Measurements from ENCODE around the gene BSCL2.
"Not testable (repeated sequence)": the region's sequence is repeated elsewhere in the genome, so short reads cannot be mapped to it uniquely, and the experiment has no call there.

The BSCL2 gene

GRCh38 chr11:62707277-62707861 is at the start of gene BSCL2, which contains the start of gene GNG3:
BSCL2 (minus strand) TSS chr11:62707424; CDS start chr11:62707195, 229 bp downstream.
GNG3 (plus strand) TSS chr11:62707676; CDS start chr11:62708296, 620 bp downstream.
- DNase-seq (ENCODE audit: low read depth in 2 of 2, low spot score in 1 of 2) = no peak

DNA sequence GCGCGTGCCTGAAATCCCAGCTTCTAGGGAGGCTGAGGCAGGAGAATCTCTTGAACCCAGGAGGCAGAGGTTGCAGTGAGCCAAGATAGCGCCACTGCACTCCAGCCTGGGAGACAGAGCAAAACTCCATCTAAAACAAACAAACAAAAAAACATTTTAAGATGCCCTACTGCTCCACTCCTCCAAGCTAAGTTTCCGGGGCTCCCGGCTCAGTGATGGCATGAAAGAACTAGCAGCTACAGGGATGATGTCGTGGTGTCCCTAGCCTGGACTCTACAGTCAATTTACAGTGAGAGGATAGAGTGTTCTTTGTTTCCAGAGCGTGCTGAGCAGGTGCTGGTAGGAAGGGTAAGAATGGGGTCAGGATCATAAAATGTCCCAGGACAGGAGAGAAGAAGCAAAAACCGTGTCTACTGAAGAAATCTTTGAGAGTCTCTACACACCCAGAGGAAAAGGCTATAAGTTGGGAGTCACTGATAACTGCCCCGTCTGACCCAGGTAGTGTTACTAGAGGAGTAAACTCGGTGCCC is 47.9 kb upstream of the BSCL2 start:
- no peak for DNase-seq (ENCODE audit: low read depth in 2 of 2, low spot score in 1 of 2)

DNA sequence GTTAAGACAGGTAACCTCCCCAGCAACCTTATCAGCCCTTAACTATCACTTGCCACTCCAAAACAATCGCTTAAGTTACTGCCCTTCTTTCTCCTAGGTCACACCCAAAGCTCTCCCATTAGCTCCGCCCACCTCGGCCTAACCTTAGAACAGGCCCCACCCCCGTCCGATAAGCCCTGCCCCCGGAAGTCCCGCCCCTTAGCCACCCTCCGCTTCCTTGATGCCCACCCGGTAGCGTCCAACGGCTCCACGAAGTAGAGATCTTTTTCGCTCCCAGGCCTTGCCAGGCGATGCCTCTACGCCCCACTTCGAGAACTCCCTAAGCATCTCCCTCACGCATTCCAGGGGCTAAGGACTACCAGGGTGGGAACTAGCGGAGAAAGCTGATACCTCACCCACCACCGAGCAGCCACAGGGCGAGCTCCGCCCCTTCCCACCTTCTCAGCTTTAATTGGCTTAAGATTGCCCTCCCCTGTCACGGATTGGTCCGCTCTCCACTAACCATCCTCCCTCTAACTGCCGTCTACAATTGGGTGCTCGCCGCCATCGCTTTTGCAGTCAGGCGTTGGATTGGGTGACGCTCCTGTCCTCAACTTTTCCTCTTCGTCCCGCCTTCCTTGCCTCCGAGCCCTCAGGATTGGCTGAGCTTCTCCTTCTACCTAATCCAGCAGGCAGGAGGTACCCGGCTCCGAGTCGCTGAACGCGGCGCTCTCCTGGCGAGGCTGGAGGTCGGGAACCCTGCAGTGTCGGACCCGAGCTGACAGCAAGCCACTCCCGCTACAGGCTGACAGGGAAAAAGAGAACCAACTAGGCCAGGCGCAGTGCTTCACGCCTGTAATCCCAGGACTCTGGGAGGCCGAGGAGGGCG is 46.7 kb upstream of the BSCL2 start, which contains the start of gene ZBTB3:
TSS of gene ZBTB3 (minus strand) at position 425 of the 868 bp plus-strand sequence. CDS start 496 bp downstream, outside the sequence.
- DNase-seq (ENCODE audit: low read depth in 2 of 2, low spot score in 1 of 2) = peak; percentile 92 to 94

GRCh38 chr11:62752994-62753735 is 45.9 kb upstream of the BSCL2 start:
- no peak for DNase-seq (ENCODE audit: low read depth in 2 of 2, low spot score in 1 of 2)

GRCh38 chr11:62752177-62752785 is 45.1 kb upstream of the BSCL2 start:
- no peak for DNase-seq (ENCODE audit: low read depth in 2 of 2, low spot score in 1 of 2)

- not testable (repeated sequence) for DNase-seq (ENCODE audit: low read depth in 2 of 2, low spot score in 1 of 2)
Measured at GRCh38 chr11:62749931-62750330, 42.7 kb upstream of the BSCL2 start.

- no peak for DNase-seq (ENCODE audit: low read depth in 2 of 2, low spot score in 1 of 2)
Measured at GRCh38 chr11:62747475-62748160, 40.4 kb upstream of the BSCL2 start.

DNA sequence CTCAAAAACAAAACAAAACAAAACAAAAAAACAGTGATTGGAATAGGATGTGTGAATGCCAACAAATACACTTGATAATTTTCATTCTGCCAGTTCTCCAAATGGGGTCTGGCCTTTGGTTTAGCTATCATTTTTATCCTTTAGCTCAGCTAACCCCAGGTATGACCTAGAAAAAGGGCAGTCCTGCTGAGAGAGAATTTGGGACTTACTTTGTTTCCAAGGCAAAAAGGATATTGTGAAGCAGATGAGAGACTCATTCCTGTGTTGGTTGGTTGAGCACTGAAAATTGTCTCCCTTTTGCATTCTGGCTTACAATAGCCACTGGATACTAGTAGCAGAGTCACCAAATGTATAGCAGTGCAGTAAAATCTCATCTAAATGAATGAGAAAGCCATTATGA is 30.0 kb upstream of the BSCL2 start:
- no peak for DNase-seq (ENCODE audit: low read depth in 2 of 2, low spot score in 1 of 2)

DNA sequence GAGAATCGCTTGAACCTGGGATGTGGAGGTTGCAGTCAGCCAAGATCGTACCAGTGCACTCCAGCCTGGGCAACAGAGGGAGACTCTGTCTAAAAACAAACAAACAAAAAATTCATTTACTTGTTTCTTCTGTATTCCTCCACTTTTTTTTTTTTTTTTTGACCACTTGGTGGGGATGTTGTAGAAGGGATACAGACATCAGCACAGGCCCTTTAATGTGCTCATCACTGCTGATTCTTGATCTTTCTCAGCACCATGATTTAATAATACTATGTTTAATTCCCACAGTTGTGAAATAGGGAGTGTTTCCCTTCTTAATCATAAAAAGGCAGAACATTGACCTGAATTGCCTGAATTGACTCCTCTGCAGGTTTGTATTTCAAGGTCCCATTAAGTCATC is 25.6 kb upstream of the BSCL2 start:
- DNase-seq (ENCODE audit: low read depth in 2 of 2, low spot score in 1 of 2) = no peak

GRCh38 chr11:62730076-62730475 is 22.9 kb upstream of the BSCL2 start:
- DNase-seq (ENCODE audit: low read depth in 2 of 2, low spot score in 1 of 2) = not testable (repeated sequence)

DNA sequence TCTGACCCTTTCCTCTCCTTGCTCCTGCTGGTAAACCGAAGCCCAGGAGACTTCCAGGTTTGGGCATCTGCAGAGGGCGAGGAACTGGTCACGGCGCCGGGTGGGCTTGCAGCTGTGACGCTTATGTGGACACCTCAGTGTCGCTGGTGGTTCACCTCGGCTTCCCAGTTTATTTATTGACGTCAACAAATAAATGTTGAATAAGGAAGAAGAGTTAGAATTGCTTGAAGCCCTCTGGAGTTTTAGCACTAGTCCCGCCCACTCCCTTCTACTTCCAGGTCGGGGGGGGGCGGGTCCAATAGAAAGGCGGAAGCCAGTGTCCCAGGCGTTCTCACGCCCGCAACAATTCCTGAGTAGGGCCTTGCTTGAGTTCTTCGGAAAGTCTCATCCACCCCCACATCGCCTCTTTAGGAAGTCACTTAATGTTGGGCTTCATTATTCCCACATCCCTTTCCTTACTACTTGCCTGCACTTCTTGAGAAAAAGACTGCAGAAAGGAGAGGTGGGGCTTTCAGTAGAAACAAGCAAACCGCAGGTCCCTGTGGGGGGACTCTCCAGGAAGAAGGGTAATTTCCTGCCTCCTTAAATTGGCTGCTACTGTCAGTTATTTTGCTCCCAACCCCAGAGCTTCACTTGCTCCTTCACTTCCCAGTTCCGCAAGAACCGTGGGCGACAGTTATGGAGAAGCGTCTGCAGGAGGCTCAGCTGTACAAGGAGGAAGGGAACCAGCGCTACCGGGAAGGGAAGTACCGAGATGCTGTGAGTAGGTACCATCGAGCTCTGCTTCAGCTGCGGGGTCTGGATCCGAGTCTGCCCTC is 21.2 kb upstream of the BSCL2 start, which contains the start of gene TTC9C:
TSS of gene TTC9C (plus strand) at position 316 of the 818 bp plus-strand sequence. CDS start at position 679, 363 bp downstream.
- peak; percentile 62 to 72 for DNase-seq (ENCODE audit: low read depth in 2 of 2, low spot score in 1 of 2)

DNA sequence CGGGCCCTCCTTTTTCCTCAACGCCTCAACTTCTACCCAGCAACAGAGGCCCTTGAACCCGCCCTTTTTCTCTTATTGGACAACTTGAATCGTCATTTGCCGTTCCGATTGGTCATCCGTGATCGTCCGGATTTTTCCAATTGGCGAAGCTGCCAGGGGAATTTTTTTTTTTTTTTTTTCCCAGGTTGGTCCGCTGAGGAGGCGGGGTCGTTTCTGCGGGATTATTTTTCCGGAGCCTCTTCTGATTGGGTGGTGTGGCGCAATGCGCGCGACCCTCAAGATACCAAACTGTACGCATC is 20.6 kb upstream of the BSCL2 start:
- DNase-seq (ENCODE audit: low read depth in 2 of 2, low spot score in 1 of 2) = peak; percentile 55 to 64

GRCh38 chr11:62727165-62727871 is 20.1 kb upstream of the BSCL2 start, which contains the start of gene HNRNPUL2:
HNRNPUL2 (minus strand) TSS chr11:62727457; CDS start chr11:62727156, 301 bp downstream.
- peak; percentile 94 to 97 for DNase-seq (ENCODE audit: low read depth in 2 of 2, low spot score in 1 of 2)

- DNase-seq (ENCODE audit: low read depth in 2 of 2, low spot score in 1 of 2) = no peak
Measured at GRCh38 chr11:62726915-62727164, 19.6 kb upstream of the BSCL2 start.

DNA sequence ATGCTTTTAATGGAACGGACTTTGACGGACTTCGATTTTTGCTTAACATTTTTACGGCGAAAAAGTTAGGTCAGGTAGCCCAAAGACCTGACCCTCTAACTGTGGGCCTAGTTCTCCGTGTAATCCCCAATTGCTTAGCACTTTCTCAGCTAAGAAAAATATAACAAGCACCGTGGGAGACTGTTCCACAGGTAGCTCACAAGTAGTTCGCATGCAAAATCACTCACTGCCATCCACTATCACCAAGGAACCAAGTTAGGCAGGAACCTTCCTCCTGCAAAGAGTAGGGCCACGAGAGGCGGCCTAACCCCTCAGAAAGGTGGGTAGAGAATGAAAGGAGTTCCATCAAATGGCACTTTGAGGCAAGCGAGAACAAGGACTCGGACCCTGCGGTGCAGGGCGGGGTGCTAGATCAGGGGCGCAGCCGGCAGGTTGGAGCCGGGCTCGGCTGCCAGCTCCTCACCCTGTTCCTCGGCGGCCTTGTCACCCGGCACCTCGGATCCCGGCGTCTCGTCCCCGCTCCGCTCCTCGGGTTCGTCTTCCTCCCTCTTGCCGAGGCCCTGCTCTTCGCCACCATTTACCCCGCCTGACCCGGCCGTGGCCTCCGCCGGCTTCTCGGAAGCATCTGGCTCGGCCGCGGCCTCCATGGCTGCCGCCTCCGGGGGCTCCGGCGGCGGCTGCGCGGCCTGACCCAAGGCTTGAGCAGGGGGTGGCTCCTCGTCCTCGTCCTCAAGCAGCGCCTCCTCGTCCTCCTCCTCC is 19.1 kb upstream of the BSCL2 start:
- DNase-seq (ENCODE audit: low read depth in 2 of 2, low spot score in 1 of 2) = no peak

GRCh38 chr11:62725646-62726045 is 18.4 kb upstream of the BSCL2 start:
- no peak for DNase-seq (ENCODE audit: low read depth in 2 of 2, low spot score in 1 of 2)

GRCh38 chr11:62724171-62724570 is 16.9 kb upstream of the BSCL2 start:
- no peak for DNase-seq (ENCODE audit: low read depth in 2 of 2, low spot score in 1 of 2)

GRCh38 chr11:62721994-62722393 is 14.8 kb upstream of the BSCL2 start:
- DNase-seq (ENCODE audit: low read depth in 2 of 2, low spot score in 1 of 2) = no peak

Measured in stimulated activated CD8-positive, alpha-beta memory T cell treated with anti-CD3 and anti-CD28 coated beads, Interleukin-4, amount 100 ng/mL, for 4 hours (primary cell).